GM23248 (cell line): ENCODE measurements around the gene ATP2B2.

Experiments
- EZH2 ChIP-seq: fragments of 200-600 bp; sonication (generic); IDR thresholded peaks from 2 replicates; pipeline ENCODE4 v1.6.1; 2018; ENCODE audit warnings: antibody characterized with exemption, mild to moderate bottlenecking; ENCODE audit not compliant: insufficient read depth, poor library complexity, severe bottlenecking
- EZH2phosphoT487 ChIP-seq: fragments of 200-600 bp; sonication (generic); IDR thresholded peaks from 2 replicates; pipeline ENCODE4 v1.6.1; 2018; ENCODE audit warnings: antibody characterized with exemption, moderate library complexity, mild to moderate bottlenecking, low read depth; ENCODE audit not compliant: insufficient read depth

DNA sequence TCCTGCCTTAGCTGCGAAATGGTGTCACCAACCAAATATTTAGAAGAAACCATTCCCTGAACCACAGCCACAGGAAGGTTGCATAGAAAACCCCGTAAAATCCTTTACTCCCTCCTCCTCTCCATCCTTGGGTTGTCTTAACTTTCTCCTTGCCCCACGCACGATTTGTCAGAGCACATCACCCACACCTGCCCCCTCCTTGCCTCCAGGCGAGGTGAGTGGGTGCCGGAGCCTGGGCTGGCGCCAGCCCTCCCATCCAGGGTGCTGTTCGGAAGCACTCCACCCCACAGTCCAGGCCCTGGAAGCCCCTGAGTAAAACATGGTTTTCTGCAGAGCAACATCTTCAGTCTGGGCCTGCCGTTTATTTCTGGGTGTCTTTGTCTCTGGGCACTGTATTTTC, 216.3 kb downstream of the ATP2B2 start:
- TF ChIP-seq EZH2 = no peak
- TF ChIP-seq EZH2phosphoT487 = no peak
